ENCODE measurements around the gene ERGIC3.
A peak's percentile ranks its signal among the peaks of the same experiment; 100 is the strongest.

ERGIC3 gene

DNA sequence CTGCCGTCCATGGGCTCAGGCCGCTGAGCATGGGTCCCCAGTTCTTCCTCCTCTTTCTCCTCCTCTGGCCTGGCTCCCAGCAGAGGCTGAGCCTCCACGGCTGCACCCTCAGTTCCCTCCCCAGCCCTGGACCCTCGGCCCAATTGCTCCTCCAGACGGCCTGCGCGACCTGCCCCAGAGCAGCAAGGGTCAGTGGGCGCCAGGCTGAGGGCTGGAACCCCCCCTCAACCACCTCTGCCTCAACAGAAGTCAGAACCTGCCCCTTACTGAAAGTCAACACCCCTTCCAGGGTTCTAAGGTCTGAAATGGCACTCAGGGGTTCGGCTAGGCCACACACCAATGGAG, 57.9 kb downstream of the ERGIC3 start:
- DNase-seq: no peak

- DNase-seq: no peak
Observed at GRCh38 chr20:35600176-35600992, 58.5 kb downstream of the ERGIC3 start.

DNA sequence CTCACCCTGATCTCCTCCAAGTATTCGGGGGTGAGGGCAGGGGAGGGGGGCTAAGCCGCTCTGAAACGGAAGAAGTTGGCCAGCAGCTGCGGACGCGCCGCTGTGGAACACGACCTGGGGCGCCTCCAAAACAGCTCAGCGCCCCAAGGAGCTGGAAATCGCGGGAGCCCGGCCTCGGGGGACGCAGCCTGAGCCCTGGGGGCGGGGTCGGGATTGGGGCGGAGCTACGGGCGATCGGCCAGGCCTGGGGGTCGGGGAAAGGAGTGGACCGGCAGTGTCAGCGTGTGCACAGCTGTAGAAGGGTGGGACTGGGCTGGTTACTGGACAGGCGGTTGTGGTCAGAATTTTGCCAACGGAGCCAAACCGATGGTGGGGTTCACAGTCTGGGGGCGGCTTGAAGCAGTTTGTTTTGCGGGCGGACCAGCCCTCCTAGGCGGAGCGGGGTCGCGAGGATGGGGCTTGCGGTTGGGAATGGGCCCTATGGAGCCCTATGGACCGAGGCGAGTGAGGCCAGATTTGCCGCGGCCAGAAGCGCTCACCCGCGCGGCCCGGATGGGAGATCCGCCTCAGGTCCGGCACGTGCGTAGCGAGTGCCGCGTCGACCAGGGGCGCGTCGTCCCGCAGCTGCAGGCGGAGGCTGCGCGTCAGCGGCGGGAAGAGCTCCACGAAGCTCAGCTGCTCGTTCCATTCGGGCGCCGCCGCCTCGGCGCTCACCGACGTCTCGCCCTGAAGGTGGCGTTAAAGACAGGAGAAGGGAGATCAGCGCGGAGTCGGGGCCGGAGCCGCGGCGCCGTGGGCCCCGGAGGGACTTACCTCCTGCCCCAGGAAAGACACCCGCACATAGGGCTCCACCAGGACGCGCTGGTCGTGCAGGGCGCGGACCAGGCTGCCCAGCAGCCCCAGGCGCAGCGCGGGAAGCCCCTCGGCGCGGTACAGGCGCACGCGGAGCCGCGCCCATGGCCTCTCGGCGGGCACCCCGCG, 59.4 kb downstream of the ERGIC3 start:
- DNase-seq: peak; percentile 66

- DNase-seq: no peak
Observed at GRCh38 chr20:35601990-35602389, 60.1 kb downstream of the ERGIC3 start.

DNA sequence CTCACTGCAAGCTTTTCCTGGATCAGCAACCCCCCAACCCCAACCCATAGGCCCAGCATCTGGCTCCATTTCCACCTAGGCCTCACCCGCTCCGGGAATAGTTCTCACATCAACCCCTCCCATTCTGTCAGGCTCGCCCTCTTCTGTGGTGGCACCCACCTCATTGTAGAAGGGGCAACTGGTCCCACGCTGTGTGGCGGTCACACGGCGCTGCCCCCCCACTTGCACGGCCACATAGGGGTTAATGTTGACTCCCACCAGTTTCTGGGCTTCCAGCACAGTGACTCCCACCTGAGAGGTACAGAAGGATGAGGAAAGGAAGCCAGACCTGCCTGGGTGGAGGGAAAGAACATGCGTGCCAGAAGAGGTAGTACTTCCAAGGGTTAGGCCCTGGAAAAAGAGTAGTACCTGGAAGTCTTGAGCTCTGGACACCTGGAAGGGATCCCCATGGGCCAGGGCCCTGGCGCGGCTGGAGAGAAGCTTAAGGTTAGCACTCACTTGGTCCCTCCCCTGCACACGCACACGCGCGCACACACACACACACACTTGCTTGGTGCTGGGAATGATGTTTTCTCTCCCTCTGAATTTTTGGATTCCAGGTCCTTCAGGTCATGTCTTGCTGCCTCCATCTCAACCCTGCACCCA, 61.1 kb downstream of the ERGIC3 start:
- no peak for DNase-seq

DNA sequence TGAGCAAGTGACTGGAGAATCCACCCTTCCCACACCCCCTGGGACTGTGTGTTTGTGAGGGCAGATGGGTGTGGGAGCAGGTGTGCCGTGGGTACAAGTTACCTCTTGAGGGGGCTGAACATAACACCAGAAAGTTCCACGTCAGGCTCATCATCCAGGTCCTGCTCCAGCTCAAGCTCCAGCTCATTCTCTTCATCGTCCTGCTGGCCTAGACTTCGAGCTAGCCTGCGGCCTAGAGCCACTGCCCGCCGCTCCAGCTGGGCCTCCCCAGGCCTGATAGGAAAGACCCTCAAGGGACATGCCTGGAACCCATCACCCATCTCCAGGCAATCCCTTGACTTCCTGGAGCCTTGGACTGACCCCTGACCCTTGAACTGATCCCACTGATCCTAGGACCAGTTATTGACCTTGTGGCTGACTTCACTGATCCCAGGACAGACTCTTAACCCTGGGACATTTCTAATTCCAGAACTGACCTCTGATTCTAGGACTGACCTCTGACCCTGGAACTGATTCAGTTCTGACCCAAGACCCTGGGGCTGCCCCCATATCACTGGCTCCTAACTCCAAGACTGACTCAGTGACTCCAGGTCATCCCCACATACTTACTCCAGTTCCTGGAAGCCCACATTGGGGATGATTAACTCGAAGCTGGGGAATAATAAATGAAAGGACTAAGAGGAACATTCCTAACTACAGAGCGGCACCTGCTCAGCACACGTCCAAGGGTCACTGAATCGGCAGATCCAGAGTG, 62.0 kb downstream of the ERGIC3 start:
- DNase-seq: no peak

GRCh38 chr20:35604449-35604747, 62.5 kb downstream of the ERGIC3 start:
- DNase-seq: no peak

DNA sequence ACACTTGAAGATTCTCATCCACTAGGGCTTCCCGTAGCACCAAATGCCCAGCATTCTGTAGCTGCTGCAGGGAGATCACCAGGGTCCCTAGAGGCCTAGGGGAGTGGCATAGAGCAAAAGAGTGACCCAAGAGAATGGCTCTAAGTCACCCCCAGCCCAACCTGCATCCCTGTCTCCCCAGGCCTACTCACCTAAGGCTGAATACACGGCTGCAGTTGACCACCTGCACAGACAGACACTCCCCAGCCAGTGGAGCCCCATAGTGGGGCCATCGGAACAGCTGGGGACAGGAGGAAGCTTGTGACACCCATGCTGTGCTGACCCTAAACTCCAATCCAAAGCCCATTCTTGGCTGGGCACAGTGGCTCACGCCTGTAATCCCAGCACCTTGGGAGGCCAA, 64.2 kb downstream of the ERGIC3 start:
- no peak for DNase-seq

All from NCI-H1436 (cell line).